ENCODE results near the gene GLB1L2. TPM values are rescaled to one million over a fixed set of nuclear protein-coding genes. Genes with fewer than 3 reads are reported as not detected.

Gene GLB1L2
- total and polyA plus RNA-seq, 8 donors = 4.1 to 11.9 (median 5.1) TPM

- Histone ChIP-seq H3K27ac (no peak overlapping the region), H3K4me1 (no peaks in the 10 kb centered on the region), H3K4me3 (no peak overlapping the region), H3K9me3 (no peaks in the 10 kb centered on the region), H3K36me3 (no peaks in the 10 kb centered on the region), H3K27me3 (peaks cover 0 to 2% of the 10 kb centered on the region in 2 donors)
- intact Hi-C loops (cut with DNase I) = no loop called here
- no peak for TF ChIP-seq CTCF (IDR thresholded peaks at IDR 0.05)
- DNase-seq (no peak), ATAC-seq (no peak)
Observed at GRCh38 chr11:134347441-134347840, 15.7 kb downstream of the GLB1L2 start.

GRCh38 chr11:134349109-134349801 is 17.5 kb downstream of the GLB1L2 start:
- ATAC-seq (no peak), DNase-seq (no peak)
- no peak for TF ChIP-seq CTCF (IDR thresholded peaks at IDR 0.05)
- intact Hi-C loops (cut with DNase I) = no loop called here
- Histone ChIP-seq H3K36me3 (no peaks in the 10 kb centered on the region), H3K4me1 (no peaks in the 10 kb centered on the region), H3K9me3 (no peaks in the 10 kb centered on the region), H3K27me3 (no peaks in the 10 kb centered on the region), H3K4me3 (no peak overlapping the region), H3K27ac (no peak overlapping the region)

- ATAC-seq = no peak
- Histone ChIP-seq H3K4me3 (no peak overlapping the region), H3K4me1 (no peaks in the 10 kb centered on the region), H3K27me3 (no peaks in the 10 kb centered on the region), H3K9me3 (no peaks in the 10 kb centered on the region), H3K27ac (no peak overlapping the region), H3K36me3 (no peaks in the 10 kb centered on the region)
- intact Hi-C loops (cut with DNase I) = no loop called here
- no peak for TF ChIP-seq CTCF (IDR thresholded peaks at IDR 0.05)
- no peak for DNase-seq
Observed at GRCh38 chr11:134349802-134350355, 18.1 kb downstream of the GLB1L2 start.

- DNase-seq (no peak), ATAC-seq (no peak)
- H3K36me3 ChIP-seq = no peaks in the 10 kb centered on the region
- no peaks in the 10 kb centered on the region for H3K27me3 ChIP-seq
- H3K27ac ChIP-seq = no peak overlapping the region
- H3K9me3 ChIP-seq = no peaks in the 10 kb centered on the region
- TF ChIP-seq CTCF (IDR thresholded peaks at IDR 0.05) = no peak
- intact Hi-C loops (cut with DNase I) = no loop called here
- no peaks in the 10 kb centered on the region for H3K4me1 ChIP-seq
- H3K4me3 ChIP-seq = no peak overlapping the region
Observed at GRCh38 chr11:134350381-134350780, 18.6 kb downstream of the GLB1L2 start.

GRCh38 chr11:134352111-134352510 is 20.3 kb downstream of the GLB1L2 start:
- no peak for DNase-seq
- Histone ChIP-seq H3K4me1 (no peaks in the 10 kb centered on the region), H3K27ac (no peak overlapping the region), H3K36me3 (no peaks in the 10 kb centered on the region), H3K9me3 (no peaks in the 10 kb centered on the region), H3K4me3 (no peak overlapping the region), H3K27me3 (no peaks in the 10 kb centered on the region)
- ATAC-seq = no peak
- TF ChIP-seq CTCF (IDR thresholded peaks at IDR 0.05) = no peak
- intact Hi-C loops (cut with DNase I) = no loop called here
